ENCODE measurements around the gene ACER3.
"Not testable (repeated sequence)": the region's sequence is repeated elsewhere in the genome, so short reads cannot be mapped to it uniquely, and the experiment has no call there.

Gene ACER3

DNA sequence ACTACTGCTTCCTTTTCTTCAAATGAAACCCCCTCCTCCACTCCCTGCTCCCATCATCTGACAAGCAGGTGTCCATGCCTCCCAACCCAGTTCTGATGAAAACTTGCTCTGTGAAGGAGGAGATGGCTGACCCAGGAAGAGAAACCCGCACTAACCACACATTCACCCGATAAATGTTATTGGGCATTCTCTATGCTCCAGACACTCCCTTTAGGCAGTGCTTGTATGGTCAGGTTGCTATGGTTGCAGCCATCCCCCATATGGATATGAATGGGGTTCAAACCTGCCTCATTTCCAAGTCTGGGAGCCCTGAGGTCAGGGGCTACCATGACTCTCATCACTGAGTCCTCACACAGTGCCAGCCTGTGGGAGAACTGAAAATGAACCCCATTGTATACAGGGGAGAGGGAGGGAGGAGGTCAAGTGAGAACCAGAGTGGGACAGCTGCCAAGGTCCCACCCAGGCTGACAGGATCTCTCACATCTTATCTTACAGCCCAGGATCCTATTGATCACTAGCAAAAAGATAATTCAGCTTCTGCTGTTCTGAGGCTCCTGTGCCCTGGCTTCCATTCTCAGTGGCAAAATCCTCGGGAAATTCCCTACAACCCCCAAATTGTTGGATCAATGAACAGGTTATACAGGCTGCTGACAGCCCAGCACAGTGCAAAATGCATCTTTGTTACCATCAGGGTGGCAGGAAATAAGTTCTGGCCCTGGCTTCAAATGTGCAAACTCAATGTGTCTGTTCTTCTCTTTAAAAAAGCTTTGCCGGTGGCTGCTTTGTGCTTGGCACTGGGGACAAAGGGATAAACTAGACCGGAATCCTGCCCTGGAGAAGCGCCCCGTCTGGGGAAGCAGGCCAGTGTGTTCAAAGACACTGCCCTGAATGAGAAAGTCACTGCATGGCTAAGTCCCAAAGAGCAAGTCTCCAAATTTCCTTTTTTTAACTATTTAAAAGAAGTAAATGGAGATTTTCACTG, 22.7 kb upstream of the ACER3 start:
- DNase-seq: no peak

DNA sequence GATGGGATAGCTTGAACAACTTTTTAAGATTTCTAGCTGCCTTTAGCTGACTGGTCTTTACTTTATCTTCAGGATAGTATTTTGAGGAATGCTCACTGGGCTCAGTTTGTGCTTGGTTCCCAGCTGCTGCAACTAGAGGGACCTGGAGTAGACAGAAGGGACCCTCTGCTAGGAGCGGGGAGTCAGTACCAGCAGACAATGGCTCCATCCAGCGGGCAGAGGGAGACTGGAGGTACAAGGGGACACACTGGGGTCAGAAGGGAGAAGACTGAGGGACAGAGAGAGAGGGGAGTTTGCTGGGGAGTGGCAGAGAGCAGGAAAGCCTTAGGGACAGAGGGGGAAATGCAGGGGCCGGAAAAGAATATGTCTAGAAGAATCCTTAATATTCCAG, 22.0 kb upstream of the ACER3 start:
- DNase-seq: no peak

DNA sequence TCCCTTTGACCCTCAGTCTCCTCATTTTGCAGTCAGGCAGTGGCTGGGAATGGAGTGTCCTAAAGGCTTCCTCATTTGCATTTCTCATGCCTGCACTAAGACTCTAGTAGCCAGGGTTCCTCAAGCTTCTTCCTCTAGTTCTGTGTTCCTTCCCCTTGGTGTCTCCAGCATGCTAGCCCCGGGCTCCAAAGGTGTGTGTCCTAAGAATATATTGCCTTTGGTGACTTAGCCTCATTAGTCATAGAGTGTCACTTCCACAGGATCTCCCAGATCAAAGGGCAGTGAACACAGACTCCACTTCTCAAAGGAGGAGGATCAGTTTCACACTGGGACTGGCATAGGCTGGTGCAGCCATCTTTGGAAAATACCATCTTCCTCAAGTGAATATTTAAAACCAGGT, 21.4 kb upstream of the ACER3 start:
- DNase-seq: peak; percentile 15 to 17

DNA sequence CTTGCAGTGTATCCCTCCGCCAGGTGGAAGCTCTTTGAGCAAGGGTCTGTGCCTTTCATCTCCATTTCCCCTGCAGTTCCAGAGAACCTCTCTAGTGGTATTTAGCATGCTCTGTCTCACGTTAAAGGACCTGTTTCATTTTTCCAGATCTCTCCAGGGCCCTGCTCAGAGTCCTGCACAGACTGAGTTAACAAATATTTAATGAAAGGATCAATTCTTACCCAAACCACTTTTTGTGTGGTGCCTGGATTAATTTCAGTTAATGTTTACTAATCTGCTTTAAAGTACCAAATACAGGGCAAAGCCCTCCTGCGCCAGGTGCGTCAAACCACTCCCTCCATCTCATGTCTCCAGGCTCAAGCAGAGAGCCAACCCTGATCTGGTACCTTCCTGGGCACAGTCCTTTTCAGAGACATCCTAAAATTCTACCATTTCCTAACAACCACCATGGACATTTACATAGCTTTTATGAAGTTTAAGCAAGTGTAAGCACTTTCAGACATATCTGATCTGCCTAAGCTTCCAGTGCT, 18.7 kb upstream of the ACER3 start:
- no peak for DNase-seq

DNA sequence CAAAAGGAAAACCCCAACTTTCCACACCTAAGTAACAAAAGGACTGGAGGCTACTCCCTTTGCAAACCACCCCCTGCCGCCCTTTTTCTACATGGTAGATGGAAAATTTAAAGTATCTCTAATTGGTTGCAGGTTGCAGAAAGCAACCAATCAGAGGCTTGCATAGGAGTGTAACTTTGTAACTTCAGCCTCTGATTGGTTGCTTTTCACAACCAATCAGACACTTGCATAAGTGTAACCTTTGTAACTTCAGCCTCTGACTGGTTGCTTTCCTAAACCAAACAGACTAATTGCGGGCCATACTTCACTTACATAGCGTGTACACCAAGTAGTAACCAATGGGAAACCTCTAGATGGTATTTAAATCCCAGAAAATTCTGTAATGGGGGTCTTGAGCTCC, 16.8 kb upstream of the ACER3 start:
- no peak for DNase-seq

DNA sequence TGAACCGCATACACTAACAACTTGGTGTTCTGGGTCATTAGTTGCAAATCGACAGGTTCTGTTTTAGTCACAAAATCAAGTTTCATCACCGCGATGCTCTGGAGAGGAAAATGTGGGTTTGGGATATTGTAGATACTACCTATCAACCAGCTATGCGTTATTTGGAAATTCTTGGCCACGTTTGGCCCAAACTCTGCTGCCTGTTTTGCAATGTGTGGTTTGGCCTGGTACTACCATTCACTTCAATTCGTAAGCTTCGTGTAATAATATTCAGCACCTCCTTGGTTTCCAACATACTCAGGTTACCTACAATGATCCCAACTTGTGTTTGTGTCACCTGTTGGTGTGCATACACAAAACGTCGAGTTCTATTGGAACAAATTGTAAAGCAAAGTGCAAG, 16.2 kb upstream of the ACER3 start:
- no peak for DNase-seq

DNA sequence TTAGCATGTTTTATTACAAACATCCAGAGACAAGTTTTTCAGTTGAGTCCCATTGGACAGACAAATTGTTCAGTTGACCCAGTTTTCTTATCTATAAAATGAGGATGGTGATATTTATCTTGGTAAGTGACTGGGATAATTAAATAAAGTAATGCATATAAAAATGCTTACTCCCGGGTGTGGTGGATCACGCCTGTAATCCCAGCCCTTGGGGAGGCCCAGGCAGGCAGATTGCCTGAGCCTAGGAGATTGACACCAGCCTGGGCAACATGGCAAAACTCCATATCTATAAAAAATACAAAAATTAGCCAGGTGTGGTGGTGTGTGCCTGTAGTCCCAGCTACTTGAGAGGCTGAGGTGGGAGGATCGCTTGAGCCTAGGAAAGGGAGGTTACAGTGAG, 15.6 kb upstream of the ACER3 start:
- DNase-seq: no peak

DNA sequence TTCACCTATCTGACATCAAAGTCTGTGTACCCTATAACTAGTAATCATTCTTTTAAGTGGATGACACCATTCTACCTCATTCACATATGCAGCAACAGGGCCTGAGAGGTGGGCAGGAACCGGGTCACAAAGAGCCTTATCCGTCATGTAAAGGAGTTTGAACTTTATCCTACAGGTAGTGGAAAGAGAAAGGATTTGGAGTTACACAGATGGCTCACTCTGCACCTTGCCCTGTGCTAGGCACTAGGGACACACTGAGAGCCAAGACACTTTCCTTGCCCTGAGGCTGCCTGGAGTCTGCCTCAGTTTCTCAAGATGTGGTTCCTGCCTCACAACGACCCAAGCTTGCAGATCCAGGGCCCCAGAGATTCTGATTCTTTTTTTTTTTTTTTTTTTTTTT, 14.3 kb upstream of the ACER3 start:
- no peak for DNase-seq

DNA sequence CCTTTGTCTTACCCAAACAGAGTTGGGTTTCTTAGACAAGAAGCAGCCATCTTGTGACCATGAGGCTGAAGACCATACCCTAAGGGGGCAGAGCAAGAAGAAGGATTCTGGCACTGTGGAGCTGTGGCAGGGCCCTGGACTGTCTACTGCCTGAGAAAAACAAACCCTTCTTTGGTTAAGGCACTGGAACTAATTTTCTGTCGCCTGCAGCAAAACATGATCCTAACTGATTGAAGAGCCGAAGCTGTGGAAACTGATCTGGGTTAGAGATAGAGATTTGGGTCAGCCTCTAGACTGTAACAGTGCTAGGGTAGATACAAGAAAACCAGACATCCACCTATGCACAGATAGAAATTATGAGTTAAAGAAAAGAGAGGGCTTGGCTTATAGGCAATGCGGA, 11.3 kb upstream of the ACER3 start:
- DNase-seq: no peak

DNA sequence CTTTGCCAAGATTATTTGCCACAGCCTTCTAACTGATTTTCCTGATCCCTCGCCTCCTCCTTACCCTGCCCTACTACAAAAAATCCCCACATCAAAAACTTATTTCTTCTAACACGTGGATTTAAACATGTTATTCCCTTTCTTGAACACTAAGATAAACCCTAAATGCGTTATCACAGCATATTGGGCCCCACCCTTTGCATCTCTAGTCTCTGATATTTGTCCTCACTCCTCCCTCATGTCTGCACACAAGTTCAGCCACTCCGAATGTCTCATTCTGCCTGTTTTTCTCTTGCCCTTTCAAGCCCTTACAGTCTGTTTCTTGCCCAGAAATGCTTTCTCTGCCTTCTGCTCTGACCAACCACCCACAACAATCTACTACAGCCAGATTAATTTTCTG, 10.6 kb upstream of the ACER3 start:
- no peak for DNase-seq

DNA sequence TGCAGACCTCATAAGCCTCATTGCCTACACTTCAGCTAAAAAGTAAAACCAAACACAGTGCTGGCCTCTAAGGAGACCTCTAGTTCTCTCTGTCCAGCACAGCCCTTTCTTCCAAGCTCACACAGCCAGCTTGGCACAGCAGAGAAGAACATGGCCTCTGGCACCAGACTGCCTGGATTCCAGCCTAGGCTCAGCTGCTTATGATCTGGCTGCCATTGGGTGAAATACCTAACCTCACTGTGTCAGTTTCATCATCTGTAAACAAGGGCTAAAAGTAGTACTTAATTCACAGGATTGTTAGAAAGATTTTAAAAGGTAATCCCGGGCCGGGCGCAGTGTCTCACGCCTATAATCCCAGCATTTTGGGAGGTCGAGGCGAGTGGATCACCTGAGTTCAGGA, 9.9 kb upstream of the ACER3 start:
- DNase-seq: no peak

DNA sequence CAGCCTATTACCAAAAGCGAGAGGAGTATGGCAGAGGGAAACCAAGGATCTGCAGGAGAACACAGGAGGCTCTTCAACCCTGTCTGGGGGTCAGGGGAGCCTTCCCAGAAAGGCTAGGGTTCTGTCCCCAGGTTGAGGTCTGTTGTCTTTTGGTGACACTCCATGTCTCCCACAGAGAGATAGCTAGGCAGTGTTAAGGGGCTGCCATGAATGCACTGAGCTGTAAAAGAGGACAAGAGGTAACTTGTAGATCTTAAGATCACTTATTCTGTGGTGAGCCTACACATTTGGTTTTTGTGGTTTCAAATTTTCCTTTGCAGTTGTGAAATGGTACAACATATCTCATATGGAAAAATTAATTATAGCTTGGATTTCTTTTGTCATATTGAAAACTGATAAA, 6.0 kb upstream of the ACER3 start:
- no peak for DNase-seq

DNA sequence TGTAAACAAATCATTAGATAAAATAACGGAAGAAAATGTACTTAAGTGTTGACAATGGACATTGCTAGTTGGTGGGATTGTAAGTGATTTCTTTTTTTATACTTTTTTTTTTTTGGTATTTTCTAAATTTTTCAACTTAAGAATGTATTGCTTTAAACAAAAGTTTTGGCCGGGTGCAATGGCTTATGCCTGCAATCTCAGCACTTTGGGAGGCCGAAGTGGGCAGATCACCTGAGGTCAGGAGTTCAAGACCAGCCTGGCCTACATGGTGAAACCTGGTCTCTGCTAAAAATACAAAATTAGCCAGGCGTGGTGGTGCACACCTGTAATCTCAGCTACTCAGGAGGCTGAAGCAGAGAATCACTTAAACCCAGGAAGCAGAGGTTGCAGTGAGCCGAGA, 5.0 kb upstream of the ACER3 start:
- DNase-seq: not testable (repeated sequence)

DNA sequence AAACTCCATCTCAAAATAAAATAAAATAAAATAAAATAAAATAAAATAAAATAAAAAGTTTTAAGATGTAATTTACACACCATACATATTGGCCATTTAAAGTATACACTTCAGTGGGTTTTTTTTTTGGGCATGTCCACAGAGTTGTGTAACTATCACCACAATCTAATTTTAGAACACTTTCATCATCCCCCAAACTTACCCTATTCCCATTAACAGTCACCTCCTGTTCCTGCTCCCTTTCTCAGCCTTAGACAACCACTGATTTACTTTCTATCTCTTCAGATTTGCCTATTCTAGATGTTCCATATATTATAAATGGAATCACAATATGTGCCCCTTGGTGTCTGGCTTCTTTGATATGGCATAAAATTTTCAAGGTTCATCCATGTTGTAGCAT, 4.6 kb upstream of the ACER3 start:
- DNase-seq: peak; percentile 36 to 42

DNA sequence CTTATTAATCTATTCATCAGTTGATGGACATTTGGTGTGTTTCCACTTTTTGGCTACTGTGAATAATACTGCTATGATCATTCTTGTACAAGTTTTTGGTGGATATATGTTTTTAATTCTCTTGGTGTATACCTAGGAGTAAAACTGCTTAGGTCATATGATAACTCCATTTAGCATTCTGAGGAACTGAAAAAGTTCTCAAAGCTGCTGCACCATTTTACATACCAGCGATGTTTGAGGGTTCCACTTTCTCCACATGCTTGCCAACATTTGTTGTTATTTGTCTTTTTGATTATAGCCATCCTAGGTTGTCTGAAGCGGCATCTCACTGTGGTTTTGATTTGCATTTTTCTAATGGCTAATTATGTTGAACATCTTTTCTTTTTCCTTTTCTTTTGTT, 4.1 kb upstream of the ACER3 start:
- DNase-seq: no peak

DNA sequence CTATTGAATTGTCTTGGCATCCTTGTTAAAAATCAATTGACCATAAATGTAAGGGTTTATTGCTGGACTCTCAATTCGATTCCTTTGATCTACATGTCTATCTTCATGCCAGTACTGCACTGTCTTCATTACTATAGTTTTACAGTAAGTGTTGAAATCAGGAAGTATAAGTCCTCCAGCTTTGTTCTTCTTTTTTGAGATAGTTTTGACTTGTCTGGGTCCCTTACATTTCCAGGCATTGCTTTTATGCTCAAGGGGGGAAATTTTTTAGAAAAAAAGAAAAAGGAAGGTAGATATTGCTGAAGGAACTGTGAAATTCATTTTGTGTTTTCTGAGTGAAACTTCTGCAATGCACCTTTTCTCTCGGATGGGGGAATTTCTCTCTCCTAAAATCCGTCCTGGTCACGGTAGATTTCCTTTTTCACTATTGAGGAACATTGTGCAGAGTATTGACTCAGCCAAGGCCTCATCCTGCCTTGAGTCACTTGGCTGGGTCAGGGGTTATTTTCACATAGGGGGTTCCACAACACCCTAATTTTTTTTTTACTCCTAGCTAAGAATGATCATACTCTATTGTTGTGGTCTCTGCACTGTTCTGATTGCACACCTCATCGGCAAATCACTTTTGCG, 2.8 kb upstream of the ACER3 start:
- peak; percentile 85 to 91 for DNase-seq

DNA sequence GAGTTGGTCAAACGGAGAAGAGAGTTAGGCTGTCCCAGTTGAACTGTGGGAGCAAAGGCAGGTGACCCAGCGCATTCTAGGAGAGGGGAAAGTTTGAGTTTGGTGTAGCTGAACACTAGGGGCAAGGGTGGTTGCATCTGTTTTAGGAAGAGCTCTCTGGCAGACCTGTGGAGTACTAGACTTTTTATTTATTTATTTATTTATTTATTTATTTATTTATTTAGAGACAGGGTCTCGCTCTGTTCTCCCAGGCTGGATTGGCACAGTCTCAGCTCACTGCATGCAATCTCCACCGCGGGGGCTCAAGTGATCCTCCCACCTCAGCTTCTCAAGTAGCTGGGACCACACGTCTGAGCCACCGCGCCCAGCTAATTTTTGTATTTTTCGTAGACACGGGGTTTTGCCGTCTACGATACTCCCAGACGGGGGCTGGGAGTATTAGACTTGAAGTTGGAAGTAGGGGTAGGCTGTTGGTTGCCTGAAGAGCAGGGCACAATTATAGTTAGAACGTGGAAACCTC, 950 bp upstream of the ACER3 start:
- no peak for DNase-seq

DNA sequence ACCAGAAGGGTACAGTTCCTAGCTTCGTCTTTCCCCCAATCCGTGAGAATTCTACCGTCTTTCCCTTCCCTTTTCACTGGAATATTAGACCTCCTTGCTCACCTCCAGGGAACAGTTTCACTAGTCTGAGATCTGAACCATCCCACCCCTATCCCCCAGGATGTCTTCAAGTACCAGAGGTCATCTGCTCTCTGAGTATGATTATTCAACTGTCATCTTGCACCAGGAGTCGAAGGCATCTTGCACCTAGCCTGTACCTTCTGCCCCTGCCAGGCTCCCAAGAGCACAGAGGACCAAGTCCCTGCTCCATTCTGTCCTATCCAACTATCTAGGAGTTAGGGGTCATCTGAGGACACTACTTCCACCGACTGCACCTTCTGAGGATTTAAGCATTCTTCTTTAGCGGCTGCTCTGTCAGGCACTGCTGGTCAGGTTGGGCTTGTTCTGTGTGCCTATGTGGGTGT, 804 bp downstream of the ACER3 start:
- DNase-seq: no peak

DNA sequence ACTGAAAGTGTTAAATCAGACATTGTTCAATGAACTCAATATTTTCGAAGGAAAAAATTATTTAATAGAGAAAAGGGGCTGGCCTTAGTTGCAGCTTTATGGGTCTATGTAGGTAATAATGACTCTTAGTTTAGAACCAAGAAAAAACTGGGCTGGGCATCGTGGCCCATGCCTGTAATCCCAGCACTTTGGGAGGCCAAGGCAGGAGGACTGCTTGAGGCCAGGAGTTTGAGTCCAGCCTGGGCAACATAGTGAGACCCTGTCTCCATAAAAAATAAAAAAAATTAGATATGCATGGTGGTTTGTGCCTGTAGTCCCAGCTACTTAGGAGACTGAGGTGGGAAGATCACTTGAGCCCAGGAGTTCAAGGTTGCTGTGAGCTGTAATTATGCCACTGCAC, 2.1 kb downstream of the ACER3 start:
- not testable (repeated sequence) for DNase-seq

DNA sequence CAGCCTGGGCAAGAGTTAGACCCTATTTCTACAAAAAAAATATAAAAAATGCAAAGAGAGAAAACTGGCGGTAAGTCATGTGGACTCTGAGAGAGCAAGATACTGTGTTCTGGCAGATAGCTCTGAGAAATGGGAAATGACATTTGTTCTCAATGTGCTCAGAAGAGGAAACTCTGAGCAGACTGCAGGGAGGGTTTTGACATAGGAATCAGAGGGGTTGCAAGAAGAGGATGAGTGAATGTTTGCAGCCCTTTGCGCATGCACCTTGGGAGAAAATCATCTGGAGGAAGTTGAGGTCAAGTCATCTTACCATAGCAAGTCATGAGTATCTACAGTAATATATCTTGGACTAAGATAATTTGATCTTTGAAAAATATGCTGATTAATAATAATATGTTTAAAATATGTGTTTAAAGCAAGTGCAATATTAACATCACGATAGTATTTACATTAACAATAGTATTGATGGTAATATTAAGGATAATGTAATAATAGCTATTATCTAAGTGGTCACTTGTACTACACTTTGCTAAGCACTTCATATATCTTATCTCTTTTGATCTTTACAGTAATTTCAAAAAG, 2.6 kb downstream of the ACER3 start:
- DNase-seq: peak; percentile 92 to 95

DNA sequence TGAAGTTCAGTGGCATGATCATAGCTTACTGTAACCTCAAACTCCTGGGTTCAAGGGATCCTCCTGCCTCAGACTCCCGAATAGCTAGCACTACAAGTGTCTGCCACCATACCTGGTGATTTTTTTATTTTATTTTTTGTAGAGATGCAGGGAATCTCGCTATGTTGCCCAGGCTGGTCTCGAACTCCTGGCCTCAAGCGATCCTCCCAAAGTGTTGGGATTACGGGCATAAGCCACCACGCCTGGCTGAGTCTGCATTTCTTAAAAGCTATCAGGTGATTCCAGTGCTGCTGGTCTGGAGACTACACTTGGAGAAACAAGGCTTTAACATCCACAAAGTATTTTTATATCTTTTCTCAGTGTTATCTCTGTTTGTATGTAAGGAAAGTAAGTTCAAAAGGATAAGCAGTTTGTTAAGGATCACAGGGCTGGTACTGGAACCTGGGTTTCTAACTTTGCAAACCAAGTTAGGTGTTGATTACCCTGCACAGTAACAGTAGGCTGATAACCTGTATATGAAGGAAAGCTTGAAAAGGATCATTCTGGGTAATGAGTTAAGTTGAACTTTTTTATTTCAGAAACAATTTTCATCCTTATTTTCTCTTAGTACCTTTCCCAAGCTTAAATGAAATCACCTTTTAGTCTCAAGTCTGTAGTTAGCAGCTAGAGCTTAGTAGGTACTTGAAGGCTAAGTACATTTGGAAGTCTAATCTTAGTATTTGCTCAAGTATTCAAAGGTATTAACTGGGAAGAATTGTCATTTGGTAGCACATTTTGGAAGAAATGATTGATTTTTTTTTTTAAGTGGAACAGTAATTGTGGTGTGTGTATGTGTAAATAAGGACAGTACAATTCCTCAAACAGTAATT, 12.5 kb downstream of the ACER3 start:
- DNase-seq: no peak

DNA sequence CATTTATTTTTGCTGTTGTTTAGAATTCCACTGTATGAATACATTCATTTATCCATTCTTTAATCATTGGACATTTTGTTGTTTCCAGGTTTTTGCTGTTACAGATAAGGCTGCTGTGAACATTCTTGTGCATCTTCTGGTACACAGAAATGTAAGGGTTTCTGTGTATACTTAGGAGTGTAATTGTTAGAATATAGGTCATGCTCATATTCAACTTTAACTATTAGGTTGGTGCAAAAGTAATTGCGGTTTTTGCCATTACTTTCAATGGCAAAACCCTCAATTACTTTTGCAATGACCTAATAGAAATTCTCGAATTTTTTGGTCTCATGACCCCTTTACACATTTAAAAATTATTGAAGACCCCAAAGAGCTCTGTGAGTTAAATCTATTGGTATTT, 17.3 kb downstream of the ACER3 start:
- DNase-seq: no peak

DNA sequence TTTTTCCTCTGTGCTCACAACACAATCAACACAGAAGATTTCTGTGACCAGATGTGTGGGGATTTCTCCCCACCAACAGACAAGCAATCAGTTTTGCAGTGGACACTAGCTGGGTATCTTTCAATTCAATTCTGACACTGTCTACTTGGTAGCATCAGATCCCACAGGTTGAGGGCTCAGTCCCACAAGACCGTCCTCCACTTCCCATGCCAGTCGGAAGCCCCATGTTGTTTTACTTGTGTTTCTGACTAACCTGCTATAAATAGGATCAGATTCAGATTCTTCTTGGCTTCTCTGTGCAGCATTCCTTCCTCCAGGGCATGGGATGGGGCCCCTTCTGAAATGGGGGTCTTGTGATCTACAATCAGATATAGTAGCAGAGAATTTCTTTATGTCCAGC, 19.6 kb downstream of the ACER3 start:
- DNase-seq: no peak
